GM19025 (cell line): ENCODE measurements around the gene RAP1B.

ENCODE experiments used
- ATAC-seq: cut with Tn5 transposase; IDR thresholded peaks from one replicate; pipeline ENCODE4 v1.9.1; 2021; ENCODE audit warnings: mild to moderate bottlenecking, low read depth, moderate library complexity; ENCODE audit not compliant: unreplicated experiment

Gene RAP1B

DNA sequence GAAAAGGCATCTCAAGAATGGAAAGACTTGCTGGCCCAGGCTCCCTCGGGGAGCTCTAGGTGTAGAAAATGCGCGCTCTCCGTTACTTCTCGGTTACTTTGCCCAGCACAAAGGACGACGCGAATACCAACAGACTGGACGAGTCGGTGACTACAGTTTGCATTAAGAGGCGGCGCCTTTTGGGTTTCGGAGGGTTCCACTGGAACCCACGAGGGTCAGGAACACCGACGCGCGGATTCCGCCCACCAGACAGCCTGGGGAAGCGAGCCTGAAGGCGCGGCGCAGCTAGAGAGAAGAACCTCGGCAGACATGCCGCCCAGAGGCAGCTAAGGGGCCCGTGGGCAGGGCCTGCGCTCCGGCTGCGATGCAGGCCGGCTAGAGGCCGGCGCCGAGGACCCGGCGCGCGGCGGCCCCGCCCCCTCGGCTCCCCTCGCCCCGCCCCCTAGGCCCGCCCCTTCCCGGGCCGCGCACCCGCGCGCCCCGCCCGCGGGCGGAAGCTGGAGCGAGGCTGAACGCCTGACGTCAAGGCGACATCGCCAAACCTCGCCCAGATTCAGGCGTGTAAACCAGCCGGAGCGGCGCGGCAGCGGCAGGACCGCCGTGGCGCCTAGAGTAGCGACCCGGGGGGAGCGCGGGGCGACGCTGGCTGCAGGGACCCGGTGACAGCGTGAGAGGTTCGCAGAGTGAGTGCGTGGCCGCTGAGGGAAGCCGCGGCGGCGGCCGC lies at the start of gene RAP1B:
Gene RAP1B, plus strand, starts transcription at position 530 of the 724 bp plus-strand sequence. CDS start 37,826 bp downstream, outside the sequence.
- ATAC-seq, result peak; percentile 85

DNA sequence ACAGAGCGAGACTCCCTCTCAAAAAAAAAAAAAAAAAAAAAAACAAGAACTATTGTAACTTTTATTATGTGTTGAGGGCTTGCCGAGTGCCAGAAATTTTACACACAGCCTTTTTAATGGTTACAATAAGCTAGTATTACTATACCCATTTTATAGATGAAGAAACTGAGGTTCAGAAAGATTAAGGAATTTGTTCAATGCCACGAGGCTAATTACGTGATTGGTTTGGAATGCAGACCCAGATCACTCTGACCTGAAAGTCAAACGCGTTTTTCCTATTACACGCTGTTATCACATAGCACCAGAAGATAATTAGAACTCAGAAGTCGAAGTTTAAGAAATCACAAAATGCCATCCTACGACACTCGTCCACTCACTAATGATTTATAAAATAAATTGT lies 48.9 kb upstream of the RAP1B start:
- no peak for ATAC-seq

DNA sequence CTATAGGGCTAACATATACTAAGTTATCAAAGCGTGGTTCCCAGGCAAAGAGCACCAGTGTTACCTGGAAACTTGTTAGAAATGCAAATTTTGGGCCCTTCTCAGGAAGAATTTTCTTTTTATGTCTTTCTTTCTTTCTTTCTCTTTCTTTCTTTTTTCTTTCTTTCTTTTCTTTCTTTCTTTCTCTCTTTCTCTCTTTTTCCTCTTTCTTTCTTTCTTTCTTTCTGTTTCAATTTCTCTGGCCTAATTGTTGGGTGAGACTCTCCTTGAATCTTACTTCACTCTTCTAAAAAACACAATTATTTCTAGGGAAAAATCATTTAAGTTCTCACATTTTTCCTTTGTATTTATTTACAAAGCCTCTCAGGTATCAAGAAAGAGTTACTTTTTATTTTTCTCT lies 46.5 kb upstream of the RAP1B start:
- ATAC-seq, result no peak

DNA sequence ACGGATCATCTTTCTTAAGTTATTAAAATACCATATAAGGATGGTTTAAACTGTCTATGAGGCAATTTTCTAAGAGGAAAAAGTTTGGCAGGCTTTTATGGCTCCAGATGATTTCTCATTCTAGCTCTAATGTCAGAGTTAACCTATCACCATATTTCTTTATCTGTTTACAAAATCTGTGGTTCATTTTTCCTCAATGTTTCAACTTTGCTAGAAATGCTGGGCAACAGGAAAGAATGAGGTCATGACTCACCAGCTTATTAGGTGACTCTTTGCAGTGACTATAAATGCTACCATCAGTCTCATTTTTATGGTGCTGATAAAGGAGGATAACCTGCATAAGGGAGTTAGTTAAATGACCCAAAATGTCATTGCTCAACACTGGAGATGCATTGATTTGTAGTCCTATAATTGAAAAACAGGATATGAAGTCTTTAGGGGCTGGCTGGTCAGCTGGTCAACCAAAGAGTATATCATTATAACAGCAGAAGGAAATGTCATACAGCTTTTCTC lies 45.3 kb upstream of the RAP1B start:
- no peak for ATAC-seq

DNA sequence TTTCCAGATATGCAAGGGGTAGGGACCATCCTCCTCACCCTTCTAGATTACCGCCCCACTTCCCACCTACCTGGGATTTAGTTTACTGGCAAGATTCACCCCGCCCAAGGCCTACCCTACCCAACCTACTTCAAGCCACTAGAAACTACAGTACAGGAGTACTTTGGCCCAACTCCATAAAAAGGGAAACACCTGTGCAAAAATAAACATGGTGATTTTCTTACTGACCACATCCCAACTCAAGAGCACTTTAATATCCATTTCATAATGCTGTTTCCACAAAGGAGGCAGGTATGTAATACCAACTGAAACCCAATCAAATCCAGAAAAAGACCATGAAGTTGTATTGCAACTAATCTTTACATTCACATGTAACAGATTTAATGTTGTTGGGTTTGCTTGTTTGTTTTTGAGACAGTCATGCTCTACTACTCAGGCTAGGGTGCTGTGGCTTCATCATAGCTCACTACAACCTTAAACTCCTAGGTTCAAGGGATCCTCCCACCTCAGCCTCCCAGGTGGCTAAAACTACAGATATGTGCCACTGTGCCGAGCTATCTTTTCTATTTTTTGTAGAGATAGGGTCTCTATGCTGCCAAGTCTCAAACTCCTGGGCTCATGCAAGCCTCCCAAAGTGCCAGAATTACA lies 41.7 kb upstream of the RAP1B start:
- ATAC-seq, result no peak

DNA sequence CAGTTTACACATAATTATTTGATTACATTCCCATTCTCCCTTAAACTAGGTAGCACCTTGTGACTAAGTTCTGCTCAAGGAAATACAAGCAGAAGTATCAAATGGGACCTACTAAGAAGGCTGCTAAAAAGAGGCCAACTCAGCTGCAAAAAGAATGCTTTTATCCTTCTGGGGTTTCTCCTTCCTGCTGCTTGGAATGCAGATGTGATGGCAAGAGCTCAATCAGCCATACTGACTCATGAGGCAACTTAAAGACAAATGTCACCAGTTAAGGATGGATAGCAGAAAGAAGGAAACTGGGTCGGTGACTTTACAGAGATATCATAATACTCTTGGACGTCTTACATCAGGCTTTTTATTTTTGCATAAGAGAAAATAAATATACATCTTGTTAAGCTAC lies 38.0 kb upstream of the RAP1B start:
- ATAC-seq, result no peak

DNA sequence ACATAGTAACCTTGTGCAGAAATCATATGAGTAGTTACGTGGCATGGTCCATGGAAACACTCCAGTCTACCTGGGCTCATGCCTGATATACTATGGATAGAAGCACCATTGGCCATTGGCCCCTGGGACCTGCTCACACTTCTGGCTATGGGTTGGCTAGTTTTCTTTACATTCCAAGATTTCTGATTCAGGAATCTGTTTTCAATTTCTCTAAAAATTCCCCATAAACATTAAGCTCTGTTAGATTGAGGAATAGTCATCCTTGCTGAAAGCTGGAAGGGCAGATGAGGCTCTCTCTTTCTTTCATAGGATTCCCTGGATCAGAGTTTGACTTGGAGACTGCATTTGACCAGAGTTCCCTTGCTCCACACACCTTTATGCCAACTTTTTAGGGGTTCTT lies 37.3 kb upstream of the RAP1B start:
- no peak for ATAC-seq

DNA sequence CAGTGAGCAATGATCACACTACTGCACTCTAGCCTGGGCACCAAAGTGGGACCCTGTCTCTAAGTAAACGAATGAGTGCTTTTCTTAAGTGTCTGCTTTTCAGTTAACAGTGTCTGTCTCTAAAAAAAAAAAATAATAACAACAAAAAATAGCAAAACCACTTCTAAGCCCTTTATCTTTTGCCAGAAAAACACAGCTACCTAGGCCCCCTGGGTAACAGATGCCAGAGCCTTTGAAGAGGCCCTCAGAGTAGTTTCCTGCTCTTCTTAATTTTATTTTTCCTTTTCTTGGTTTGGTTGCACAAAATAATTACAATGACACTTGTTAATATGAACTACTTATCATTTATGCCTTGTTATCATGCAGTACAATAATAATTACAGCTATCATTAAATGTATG lies 32.8 kb upstream of the RAP1B start:
- ATAC-seq, result no peak

DNA sequence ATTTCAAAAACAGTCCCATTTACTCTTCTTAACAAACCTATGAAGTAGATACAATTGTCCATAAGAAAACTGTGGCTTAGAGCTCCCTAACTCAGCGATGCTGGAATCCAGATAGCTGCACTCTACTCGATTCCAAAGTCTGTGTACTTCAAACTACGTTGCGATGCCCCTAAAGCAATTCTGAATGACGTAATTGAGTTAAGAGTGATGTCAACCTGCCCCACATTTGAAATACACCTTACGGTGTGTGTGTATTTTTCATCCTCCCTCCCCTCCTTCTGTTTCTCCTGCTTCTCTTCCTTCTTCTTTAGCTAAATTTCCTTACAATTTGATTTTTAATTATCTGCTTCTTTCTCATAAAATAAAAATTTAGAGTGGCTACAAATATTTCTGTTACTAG lies 31.9 kb upstream of the RAP1B start:
- ATAC-seq, result no peak

DNA sequence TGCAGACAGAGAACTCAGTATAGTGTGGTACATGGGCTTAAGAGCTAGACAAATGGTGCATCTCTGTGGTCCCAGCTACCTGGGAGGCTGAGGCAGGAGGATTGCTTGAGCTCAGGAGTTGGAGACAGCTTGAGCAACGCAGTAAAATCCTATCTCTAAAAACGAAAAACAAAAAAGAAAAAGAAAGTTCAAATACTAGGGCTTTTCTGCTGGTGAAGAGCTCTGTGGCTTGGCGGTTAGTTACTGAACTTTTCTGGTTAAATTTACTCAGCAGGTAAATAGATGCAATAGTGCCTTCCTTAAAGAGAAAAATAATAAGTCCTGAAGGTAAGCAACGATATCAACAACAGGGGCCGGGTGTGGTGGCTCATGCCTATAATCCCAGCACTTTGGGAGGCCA lies 31.4 kb upstream of the RAP1B start:
- ATAC-seq, result no peak

DNA sequence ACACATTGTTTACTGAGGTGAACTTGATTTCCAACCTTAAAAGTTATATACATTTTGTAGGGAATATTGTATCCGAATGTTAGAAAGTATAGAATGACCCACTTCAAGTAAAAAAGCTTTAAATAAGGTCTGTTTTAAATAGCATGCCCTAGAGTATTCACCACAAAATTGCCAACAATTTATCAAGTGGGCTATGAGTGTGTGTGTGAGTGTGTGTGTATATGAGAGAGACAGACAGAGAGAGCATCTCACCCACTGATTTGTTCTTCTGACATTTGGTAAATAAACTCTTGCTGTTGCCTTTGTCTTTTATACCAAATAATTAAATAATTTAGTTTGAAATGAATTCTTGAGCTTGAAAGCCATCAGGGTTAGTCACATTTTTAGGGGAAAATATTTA lies 29.8 kb upstream of the RAP1B start:
- ATAC-seq, result no peak

DNA sequence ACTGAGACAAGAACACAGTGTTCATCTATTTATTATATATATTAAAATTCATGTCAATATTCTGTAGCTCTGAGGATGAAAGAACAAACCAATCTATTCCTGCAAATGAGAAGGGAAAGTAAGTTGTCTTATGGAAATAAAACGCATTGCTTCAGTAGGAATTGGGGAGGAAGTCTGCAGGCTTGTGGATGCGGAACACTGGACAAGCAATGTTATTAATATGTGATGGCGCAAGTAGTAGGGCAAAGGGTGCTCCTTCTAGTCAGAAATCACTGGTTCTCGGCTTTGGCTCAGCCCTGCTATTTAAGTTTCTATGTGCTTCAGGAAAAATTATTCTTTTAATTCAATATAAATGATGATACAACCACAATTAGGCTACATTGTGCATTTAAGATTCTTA lies 28.8 kb upstream of the RAP1B start:
- no peak for ATAC-seq

DNA sequence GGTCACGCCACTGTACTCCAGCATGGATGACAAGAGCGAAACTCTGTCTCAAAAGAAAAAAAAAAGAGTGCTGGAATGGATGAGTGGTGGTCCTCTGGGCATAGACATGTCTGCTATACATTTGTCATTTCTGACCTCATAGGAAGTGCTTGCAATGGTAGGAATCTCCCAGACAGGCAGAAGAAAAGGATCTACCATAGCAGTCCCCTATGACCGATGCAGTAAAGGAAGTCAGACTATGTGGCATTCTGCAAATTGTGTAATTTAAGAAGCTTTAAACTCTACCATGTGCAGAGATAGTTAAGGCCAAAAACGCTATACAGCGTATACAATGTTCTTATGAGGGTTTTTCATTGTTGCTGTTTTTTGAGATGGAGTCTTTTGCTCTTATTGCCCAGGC lies 24.7 kb upstream of the RAP1B start:
- ATAC-seq, result no peak

DNA sequence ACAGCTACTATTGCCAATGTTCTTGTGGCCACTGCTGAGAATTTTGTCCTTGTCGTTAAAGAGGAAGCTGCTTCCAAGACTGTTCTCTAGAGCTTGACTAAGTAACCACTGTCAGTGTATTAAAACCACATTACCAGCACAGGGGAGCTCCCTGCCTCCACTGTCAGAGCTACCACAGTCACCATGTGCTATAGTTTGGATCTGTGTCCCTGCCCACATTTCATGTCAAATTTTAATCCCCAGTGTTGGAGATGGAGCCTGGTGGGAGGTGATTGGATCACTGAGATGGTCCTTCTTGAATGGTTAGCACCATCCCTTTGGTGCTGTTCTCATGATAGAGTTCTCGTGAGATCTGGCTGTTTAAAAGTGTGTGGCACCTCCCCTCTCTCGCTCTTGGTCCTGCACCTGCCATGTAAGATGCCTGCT lies 23.2 kb upstream of the RAP1B start:
- ATAC-seq, result no peak

DNA sequence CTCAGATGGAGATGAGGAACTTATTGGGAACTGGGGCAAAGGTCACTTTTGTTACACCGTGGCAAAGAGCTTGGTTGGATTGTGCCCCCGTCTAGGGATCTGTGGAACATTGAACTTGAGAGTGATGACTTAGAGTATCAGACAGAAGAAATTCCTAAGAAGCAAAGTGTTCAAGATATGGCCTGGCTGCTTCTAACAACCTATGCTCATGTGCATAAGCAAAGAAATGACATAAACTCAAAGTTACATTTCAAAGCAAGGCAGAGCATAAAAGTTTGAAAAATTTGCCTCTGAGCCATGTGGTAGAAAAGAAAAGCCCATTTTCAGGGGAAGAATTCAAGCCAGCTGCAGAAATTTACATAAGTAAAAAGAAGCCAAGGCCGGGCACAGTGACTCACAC lies 21.5 kb upstream of the RAP1B start:
- ATAC-seq, result no peak

DNA sequence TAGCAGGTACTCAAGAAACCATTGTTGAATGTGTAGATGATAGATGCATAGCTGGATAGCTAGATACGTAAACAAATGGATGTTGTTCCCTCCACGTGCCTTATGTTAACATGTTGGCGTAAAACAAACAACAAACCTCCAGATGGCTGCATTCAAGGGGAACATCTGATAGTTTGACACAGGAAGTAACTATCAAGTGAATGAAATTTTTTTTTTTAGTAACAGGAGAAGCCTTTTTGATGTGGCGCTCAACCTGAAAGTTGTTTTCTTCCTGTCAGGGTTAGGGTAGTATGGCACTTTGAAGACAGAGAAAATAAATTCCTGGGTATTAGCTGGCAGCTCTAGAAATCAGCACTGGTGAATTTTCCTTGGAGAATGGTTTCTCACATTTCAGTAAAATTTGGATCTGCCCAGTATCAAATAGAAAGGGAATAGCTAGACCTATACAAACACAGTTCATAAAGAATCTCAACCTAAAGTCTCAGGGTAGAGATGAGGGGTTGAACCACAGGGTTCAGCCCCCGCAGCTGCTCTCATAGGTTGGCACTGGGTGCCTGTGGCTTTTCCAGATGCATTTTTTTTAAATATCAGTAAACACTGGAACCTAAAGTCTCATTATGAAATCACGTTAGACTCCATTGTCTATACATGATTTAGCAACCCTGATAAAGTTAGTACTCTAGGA lies 18.8 kb upstream of the RAP1B start:
- no peak for ATAC-seq

DNA sequence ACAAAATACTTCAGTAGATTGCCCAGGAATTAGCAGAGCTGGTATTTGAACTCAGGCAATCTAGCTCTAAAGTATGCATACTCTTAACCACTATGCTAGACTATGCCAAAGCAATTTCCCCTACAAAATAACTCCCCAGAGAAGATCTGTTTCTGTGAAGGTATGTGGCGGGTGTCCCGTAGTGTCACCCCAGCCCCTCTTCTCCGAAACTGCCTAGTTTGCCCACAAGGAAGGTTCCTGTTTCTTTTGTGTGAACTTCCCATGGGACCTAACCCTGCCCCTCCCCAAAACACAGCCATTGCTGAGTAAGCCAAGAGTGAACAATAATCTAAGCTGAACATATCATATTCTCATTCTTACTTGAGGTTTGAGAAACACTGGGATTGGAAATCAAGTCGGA lies 15.5 kb upstream of the RAP1B start:
- ATAC-seq, result no peak

DNA sequence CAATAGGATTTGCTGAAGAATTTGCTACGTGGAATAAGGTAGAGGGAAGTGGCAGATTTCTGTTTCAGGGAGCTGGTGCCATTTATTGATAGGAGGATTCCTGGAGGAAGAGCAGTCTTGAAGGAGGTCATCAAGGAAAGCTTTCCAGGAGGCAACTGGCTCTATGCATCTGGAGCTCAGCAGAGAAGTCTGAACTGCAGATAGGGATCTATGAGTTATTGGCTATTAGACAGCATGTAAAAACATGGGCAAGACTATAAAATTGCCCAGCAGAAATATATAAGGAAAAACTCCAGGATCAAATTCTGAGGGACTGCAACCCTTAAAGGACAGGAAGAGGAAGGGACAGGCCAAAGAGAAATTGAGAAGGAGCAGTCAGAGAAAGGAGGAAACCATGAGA lies 8.9 kb upstream of the RAP1B start:
- no peak for ATAC-seq

DNA sequence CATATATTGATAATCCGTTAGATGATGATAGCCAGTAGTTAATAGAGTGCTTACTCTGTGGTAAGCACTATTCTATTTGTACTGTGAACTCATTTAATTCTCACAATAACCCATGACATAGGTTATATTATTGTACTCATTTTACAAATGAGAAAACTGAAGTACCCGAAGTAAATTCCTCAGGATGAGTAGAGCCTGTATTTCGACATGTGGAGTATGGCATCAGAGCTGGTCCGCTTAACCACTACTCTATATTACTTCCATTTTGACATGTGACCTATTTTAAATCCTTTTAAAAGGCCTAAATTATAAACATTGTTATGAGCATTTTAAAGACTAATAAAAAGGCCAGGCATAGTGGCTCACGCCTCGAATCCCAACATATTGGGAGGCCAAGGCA lies 8.0 kb upstream of the RAP1B start:
- no peak for ATAC-seq

DNA sequence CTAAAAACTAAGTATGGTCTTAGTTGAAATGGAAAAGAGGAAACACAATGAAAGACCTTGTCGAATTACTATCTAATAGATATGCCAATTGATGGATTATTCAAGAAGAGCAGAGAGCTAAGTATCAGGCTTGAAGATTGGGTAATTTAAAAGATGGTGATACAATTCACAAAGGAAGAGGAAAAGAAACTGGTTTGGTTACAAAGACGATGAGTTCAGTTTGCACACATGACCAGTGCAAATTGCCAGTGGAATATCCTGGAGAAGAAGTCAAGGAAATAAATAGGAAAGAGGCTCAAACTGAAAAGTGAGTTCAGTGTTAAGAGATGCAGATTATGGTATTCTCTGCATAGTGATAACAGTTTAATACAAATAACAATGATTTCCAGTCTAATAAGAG lies 2.5 kb upstream of the RAP1B start:
- ATAC-seq, result no peak

DNA sequence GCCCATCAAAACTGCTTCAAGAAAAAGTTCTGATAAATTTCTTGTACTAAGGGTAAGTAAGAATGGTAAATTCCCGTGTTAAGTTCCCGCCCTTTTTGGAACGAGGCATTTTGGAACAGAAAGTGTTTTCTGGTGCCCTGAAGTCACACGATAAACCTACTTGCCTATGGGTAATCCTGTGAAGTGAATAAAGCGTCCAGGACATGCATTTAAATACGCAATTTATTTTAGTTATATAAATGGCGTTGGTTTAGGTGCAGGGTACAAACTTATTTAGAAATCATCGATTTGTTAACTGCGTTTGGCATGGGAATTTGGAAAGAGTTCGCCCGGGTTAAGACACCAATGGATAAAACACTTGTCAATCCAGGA lies 715 bp upstream of the RAP1B start:
- ATAC-seq, result no peak
